Vagina (tissue), 2 donors: Measurements from ENCODE around the gene OR13C8. TPM values are rescaled to one million over a fixed set of nuclear protein-coding genes. Genes with fewer than 3 reads are reported as not detected.

Experiments used
- DNase-seq, 2 donors: peaks; one replicate each; pipeline ENCODE4 v3.0.0-alpha.2; 2017; ENCODE audit errors: extremely low spot score in 2 of 2
- H3K27ac ChIP-seq: fragments of 200-600 bp; sonication (generic); one replicate; pipeline ENCODE4 v1.5.1; 2019
- H3K27me3 ChIP-seq: fragments of 200-600 bp; sonication (generic); one replicate; pipeline ENCODE4 v1.5.1; 2019
- H3K36me3 ChIP-seq, 2 donors: fragments of 200-600 bp; sonication (generic); one replicate each; pipeline ENCODE4 v1.5.1; 2017 to 2019
- H3K4me1 ChIP-seq: fragments of 200-600 bp; sonication (generic); one replicate; pipeline ENCODE4 v1.5.1; 2019
- H3K4me3 ChIP-seq, 2 donors: fragments of 200-600 bp; sonication (generic); 1 replicate in 1 of 2; 2 replicates in 1 of 2; pipeline ENCODE4 v1.5.1; 2016 to 2019
- H3K9me3 ChIP-seq: fragments of 200-600 bp; sonication (generic); one replicate; pipeline ENCODE4 v1.5.1; 2019
- CTCF ChIP-seq, 3 experiments: fragments of 450-650 bp in 2 of 3; fragments of 200-600 bp in 1 of 3; sonication (generic) in 1 of 3; IDR thresholded peaks; one replicate each; pipeline ENCODE4 v1.5.1; 2017 to 2019; ENCODE audit warnings: antibody characterized with exemption in 3 of 3, mild to moderate bottlenecking in 2 of 3, moderate library complexity in 2 of 3
- POLR2A ChIP-seq, 2 donors: fragments of 450-650 bp; IDR thresholded peaks; one replicate each; pipeline ENCODE4 v1.6.1; 2017; ENCODE audit warnings: antibody characterized with exemption in 2 of 2, mild to moderate bottlenecking in 2 of 2, moderate library complexity in 2 of 2
- POLR2AphosphoS5 ChIP-seq, 2 donors: sonication (generic); formaldehyde crosslinking; IDR thresholded peaks; one replicate each; pipeline ENCODE4 v1.9.0; 2017; ENCODE audit warnings: antibody characterized with exemption in 2 of 2, mild to moderate bottlenecking in 2 of 2, low read depth in 1 of 2; ENCODE audit not compliant: insufficient read depth in 1 of 2
- intact Hi-C: fragments of 100-400 bp; cut with DNase I; formaldehyde crosslinking; loops from one replicate; pipeline ENCODE4 v1.15.1; 2023
- total RNA-seq: library from RNA; depleted of rRNA; stranded (reverse); fragments of >200 nt; gene quantifications from one replicate; pipeline ENCODE4 v1.2.3, GENCODE V29; 2016

The OR13C8 gene
- total RNA-seq, 1 donor from 2014 or later, result not detected

GRCh38 chr9:104611213-104611612 is 42.2 kb downstream of the OR13C8 start:
- no peaks in the 10 kb centered on the region for H3K36me3 ChIP-seq
- H3K4me1 ChIP-seq, result no peaks in the 10 kb centered on the region
- intact Hi-C loops, result no loop called here

DNA sequence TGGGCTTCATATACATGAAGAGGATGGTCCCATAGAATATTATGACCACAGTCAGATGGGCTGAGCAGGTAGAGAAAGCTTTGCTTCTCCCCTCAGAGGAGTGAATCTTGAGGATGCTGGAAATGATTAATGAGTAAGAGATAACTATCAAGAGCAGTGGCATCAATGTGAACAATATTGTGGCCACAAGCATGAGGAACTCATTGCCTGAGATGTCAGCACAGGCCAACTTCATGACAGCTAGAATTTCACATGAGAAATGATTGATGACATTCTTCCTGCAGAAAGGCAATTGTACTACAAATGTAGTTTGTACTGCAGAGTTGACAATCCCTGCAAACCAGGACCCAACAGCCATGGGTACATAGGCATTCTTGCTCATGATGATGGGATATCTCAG is 48.5 kb downstream of the OR13C8 start:
- Histone ChIP-seq H3K36me3 (no peaks in the 10 kb centered on the region), H3K9me3 (no peaks in the 10 kb centered on the region), H3K4me1 (no peaks in the 10 kb centered on the region), H3K4me3 (no peak overlapping the region), H3K27ac (no peak overlapping the region), H3K27me3 (no peaks in the 10 kb centered on the region)
- TF ChIP-seq POLR2AphosphoS5 (IDR thresholded peaks at IDR 0.05; ENCODE audit: insufficient read depth in 1 of 2, low read depth in 1 of 2) (no peak), CTCF (IDR thresholded peaks at IDR 0.05) (no peak), POLR2A (IDR thresholded peaks at IDR 0.05) (no peak)
- intact Hi-C loops, result no loop called here
- no peak for DNase-seq

More at GRCh38 chr9:104611213-104611612, 42.2 kb downstream of the OR13C8 start:
- Histone ChIP-seq H3K4me3 (no peak overlapping the region), H3K9me3 (no peaks in the 10 kb centered on the region), H3K27me3 (no peaks in the 10 kb centered on the region), H3K27ac (no peak overlapping the region)
- TF ChIP-seq CTCF (IDR thresholded peaks at IDR 0.05) (no peak), POLR2AphosphoS5 (IDR thresholded peaks at IDR 0.05; ENCODE audit: insufficient read depth in 1 of 2, low read depth in 1 of 2) (no peak), POLR2A (IDR thresholded peaks at IDR 0.05) (no peak)
- DNase-seq, result no peak

DNA sequence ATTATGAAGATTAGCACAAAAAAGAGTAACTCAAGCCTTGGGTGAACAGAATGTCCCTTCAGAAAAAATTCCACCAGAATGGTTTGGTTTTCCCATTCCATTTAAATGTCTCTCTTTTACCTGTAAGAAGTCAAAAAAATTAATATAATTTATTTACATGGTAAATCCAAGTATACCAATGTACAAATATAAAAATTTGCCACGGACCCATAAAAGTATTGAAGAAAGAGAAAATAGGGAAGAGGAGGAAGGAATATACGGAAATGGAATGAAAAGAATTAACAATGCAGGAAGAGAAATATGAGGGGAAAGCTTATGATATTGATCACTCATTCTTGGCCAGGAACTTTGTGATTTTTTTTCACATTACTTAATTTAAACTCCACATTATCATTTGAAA is 49.1 kb downstream of the OR13C8 start, which contains the start of gene OR13C9:
Gene OR13C9, minus strand, starts transcription at position 101 of the 400 bp plus-strand sequence. Its CDS starts 0 bp downstream, at position 101.
- no peak for DNase-seq
- intact Hi-C loops, result no loop called here
- Histone ChIP-seq H3K27me3 (no peaks in the 10 kb centered on the region), H3K9me3 (no peaks in the 10 kb centered on the region), H3K4me3 (no peak within 1 kb of the TSS), H3K4me1 (no peaks in the 10 kb centered on the region), H3K36me3 (no peaks in the 10 kb centered on the region), H3K27ac (no peak within 1 kb of the TSS)
- TF ChIP-seq CTCF (IDR thresholded peaks at IDR 0.05), result no peak
- no peak for TF ChIP-seq POLR2A (IDR thresholded peaks at IDR 0.05)
- TF ChIP-seq POLR2AphosphoS5 (IDR thresholded peaks at IDR 0.05; ENCODE audit: insufficient read depth in 1 of 2, low read depth in 1 of 2), result no peak

Other genes with a start within 250 kb of the OR13C8 start
- not detected for gene OR13F1, start 64.9 kb upstream of the OR13C8 start, total RNA-seq
- gene OR13C4, start 42.0 kb upstream of the OR13C8 start, total RNA-seq, result not detected
- gene OR13C3, start 32.3 kb upstream of the OR13C8 start, total RNA-seq, result not detected
- not detected for gene OR13C5, start 30.2 kb downstream of the OR13C8 start, total RNA-seq
- gene OR13C2, start 36.5 kb downstream of the OR13C8 start, total RNA-seq, result not detected
- not detected for gene OR13C9, start 49.0 kb downstream of the OR13C8 start, total RNA-seq
- not detected for gene OR13D1, start 125.3 kb downstream of the OR13C8 start, total RNA-seq
- 25.8 TPM for gene NIPSNAP3A, start 178.5 kb downstream of the OR13C8 start, total RNA-seq
- gene NIPSNAP3B, start 195.0 kb downstream of the OR13C8 start, total RNA-seq, result 0.49 TPM